MM.1S (cell line): ENCODE data around the gene APOB.

Experiments used
- DNase-seq: peaks from one replicate; pipeline ENCODE4 v3.0.0-alpha.2; 2015
- H2AFZ ChIP-seq: fragments of 300-600 bp; sonication (generic); 2 replicates; pipeline ENCODE4 v1.6.0; 2016; ENCODE audit warnings: antibody characterized with exemption, low read length
- H3F3A ChIP-seq: fragments of 300-600 bp; sonication (generic); 2 replicates; pipeline ENCODE4 v1.6.1; 2016; ENCODE audit warnings: mild to moderate bottlenecking, antibody characterized with exemption, low read length, moderate library complexity, mixed read lengths; ENCODE audit not compliant: insufficient read depth
- H3K27ac ChIP-seq: fragments of 300-600 bp; sonication (generic); 2 replicates; pipeline ENCODE4 v1.5.1; 2016; ENCODE audit warnings: mild to moderate bottlenecking, low read length
- H3K27me3 ChIP-seq: fragments of 300-600 bp; sonication (generic); replicated peaks from 2 replicates; pipeline ENCODE4 v1.6.0; 2016; ENCODE audit warnings: low read length; ENCODE audit not compliant: insufficient read depth
- H3K36me3 ChIP-seq: fragments of 300-600 bp; sonication (generic); replicated peaks from 2 replicates; pipeline ENCODE4 v1.6.1; 2016; ENCODE audit warnings: mild to moderate bottlenecking, low read length, mixed read lengths; ENCODE audit not compliant: insufficient read depth
- H3K4me1 ChIP-seq: fragments of 300-600 bp; sonication (generic); 2 replicates; pipeline ENCODE4 v1.6.1; 2016; ENCODE audit warnings: low read length, mixed read lengths
- H3K4me2 ChIP-seq: fragments of 300-600 bp; sonication (generic); 2 replicates; pipeline ENCODE4 v1.6.0; 2016; ENCODE audit warnings: low read depth, low read length
- H3K4me3 ChIP-seq: fragments of 300-600 bp; sonication (generic); 2 replicates; pipeline ENCODE4 v1.5.1; 2016; ENCODE audit warnings: low read length, mixed read lengths
- H3K79me2 ChIP-seq: fragments of 300-600 bp; sonication (generic); 2 replicates; pipeline ENCODE4 v1.6.1; 2016; ENCODE audit warnings: mixed run types, low read length, mixed read lengths
- H3K9ac ChIP-seq: fragments of 300-600 bp; sonication (generic); 2 replicates; pipeline ENCODE4 v1.6.1; 2016; ENCODE audit warnings: low read length, mixed read lengths
- H3K9me2 ChIP-seq: fragments of 300-600 bp; sonication (generic); replicated peaks from 2 replicates; pipeline ENCODE4 v1.6.1; 2016; ENCODE audit warnings: mild to moderate bottlenecking, low read length, mixed read lengths; ENCODE audit not compliant: insufficient read depth
- H3K9me3 ChIP-seq: fragments of 300-600 bp; sonication (generic); replicated peaks from 2 replicates; pipeline ENCODE4 v1.6.1; 2016; ENCODE audit warnings: mild to moderate bottlenecking, low read length, mixed read lengths; ENCODE audit not compliant: insufficient read depth
- H4K20me1 ChIP-seq: fragments of 300-600 bp; sonication (generic); 2 replicates; pipeline ENCODE4 v1.6.1; 2016; ENCODE audit warnings: mild to moderate bottlenecking, low read length, moderate library complexity, mixed read lengths; ENCODE audit not compliant: insufficient read depth
- CTCF ChIP-seq: fragments of 300-600 bp; sonication (generic); IDR thresholded peaks from 2 replicates; pipeline ENCODE4 v1.5.1; 2016; ENCODE audit warnings: antibody characterized with exemption, low read length, mixed read lengths
- EZH2 ChIP-seq: fragments of 300-600 bp; sonication (generic); optimal IDR thresholded peaks from 2 replicates; pipeline ENCODE3; 2017; ENCODE audit warnings: low read depth, mild to moderate bottlenecking, antibody characterized with exemption, low read length, mixed read lengths
- EZH2phosphoT487 ChIP-seq: fragments of 300-600 bp; sonication (generic); IDR thresholded peaks from 2 replicates; pipeline ENCODE4 v1.6.1; 2018; ENCODE audit warnings: antibody characterized with exemption, low read length

APOB gene

GRCh38 chr2:21035974-21036707 is 7.7 kb downstream of the APOB start:
- Histone ChIP-seq H3K9ac (no peak overlapping the region), H2AFZ (no peak overlapping the region), H3K79me2 (no peaks in the 10 kb centered on the region), H3K9me2 (no peaks in the 10 kb centered on the region), H3K27ac (no peak overlapping the region), H3K27me3 (no peaks in the 10 kb centered on the region), H4K20me1 (no peaks in the 10 kb centered on the region), H3K9me3 (no peaks in the 10 kb centered on the region), H3K4me2 (no peak overlapping the region), H3F3A (no peaks in the 10 kb centered on the region), H3K36me3 (no peaks in the 10 kb centered on the region), H3K4me3 (no peak overlapping the region), H3K4me1 (no peaks in the 10 kb centered on the region)
- TF ChIP-seq EZH2 (no peak), EZH2phosphoT487 (no peak), CTCF (no peak)
- no peak for DNase-seq

GRCh38 chr2:21035282-21035973 is 8.4 kb downstream of the APOB start:
- Histone ChIP-seq H3K9me2 (no peaks in the 10 kb centered on the region), H2AFZ (no peak overlapping the region), H3K27me3 (no peaks in the 10 kb centered on the region), H3K9me3 (no peaks in the 10 kb centered on the region), H3F3A (no peaks in the 10 kb centered on the region), H3K4me3 (no peak overlapping the region), H3K36me3 (no peaks in the 10 kb centered on the region), H4K20me1 (no peaks in the 10 kb centered on the region), H3K27ac (no peak overlapping the region), H3K4me2 (no peak overlapping the region), H3K9ac (no peak overlapping the region), H3K4me1 (no peaks in the 10 kb centered on the region), H3K79me2 (no peaks in the 10 kb centered on the region)
- TF ChIP-seq EZH2 (no peak), CTCF (no peak), EZH2phosphoT487 (no peak)
- no peak for DNase-seq

DNA sequence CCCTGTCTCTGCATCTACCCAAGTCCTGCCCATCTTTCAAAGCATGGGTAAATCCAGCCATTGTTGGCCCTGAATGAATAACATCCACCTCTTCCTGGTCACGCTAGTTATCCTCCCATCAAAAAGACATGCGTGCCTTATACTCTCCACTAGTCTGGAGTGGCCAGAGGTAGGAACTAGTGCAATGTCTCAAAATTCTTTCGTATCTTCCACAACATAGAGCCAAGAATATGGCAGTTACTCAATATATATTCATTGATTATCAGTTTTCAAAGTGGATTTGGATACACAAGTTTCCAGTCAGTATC is 8.9 kb downstream of the APOB start:
- Histone ChIP-seq H3K9me2 (no peaks in the 10 kb centered on the region), H3K79me2 (no peaks in the 10 kb centered on the region), H3K9ac (no peak overlapping the region), H4K20me1 (no peaks in the 10 kb centered on the region), H3K27me3 (no peaks in the 10 kb centered on the region), H3K4me2 (no peak overlapping the region), H2AFZ (no peak overlapping the region), H3K4me1 (no peaks in the 10 kb centered on the region), H3K27ac (no peak overlapping the region), H3K9me3 (no peaks in the 10 kb centered on the region), H3K4me3 (no peak overlapping the region), H3K36me3 (no peaks in the 10 kb centered on the region), H3F3A (no peaks in the 10 kb centered on the region)
- no peak for DNase-seq
- no peak for TF ChIP-seq EZH2phosphoT487
